Measurements from ENCODE around the gene RPL4.
"Not testable (repeated sequence)": the region's sequence is repeated elsewhere in the genome, so short reads cannot be mapped to it uniquely, and the experiment has no call there.

Gene RPL4

DNA sequence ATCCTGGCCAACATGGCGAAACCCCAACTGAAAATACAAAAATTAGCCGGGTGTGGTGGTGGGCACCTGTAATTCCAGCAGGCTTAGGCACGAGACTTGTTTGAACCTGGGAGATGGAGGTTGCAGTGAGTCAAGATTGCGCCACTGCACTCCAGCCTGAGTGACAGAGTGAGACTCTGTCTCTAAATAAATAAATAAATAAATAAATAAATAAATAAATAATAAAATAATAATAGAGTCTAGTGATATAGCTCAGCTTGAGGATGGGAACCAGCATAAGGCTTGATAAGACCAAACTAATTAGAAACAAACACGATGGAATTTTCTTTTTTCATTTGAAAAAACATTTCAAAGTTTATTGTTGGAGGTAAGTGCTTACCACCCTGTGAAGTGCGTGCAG lies 43.4 kb downstream of the RPL4 start:
- intact Hi-C loops (cut with DNase I); DNase-seq: not testable (repeated sequence)

DNA sequence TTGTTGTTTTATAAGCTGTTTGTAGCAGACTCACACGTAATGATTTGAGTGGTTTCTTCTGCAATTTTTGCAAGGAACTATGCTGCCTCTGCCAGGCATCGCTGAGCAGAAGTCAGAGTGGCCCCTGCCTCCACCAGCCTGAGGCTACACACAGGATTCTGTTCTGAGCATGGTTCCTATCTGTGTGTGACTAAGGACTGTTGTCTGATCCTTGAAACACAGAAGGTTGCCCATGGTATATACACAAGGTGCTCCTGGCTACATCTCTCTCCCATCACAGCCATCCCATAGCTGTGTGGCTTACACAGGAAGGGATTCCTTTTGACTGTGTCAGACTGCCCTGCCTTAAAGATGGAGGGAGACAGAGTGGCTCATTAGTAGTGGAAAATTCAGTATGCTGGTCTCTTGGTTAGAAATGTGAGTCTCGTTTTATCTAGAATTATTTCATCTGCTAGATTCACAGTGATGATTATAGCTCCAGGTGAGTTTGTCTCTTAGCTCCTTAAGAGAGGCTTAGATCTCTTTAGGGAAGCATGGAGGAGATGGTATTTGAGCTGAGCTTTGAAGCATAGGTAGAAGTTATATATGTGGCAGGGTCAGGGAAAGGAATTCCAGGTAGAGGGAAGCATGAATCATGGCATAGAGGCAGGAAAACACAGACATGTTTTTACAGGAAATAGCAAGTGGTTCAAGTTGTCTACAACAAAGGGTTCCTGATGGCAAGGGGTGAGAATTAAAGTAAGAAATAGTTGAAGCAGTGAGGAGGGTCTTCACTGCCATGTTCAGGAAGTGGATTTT lies 44.6 kb downstream of the RPL4 start:
- no peak for DNase-seq
- intact Hi-C loops (cut with DNase I) = no loop called here

DNA sequence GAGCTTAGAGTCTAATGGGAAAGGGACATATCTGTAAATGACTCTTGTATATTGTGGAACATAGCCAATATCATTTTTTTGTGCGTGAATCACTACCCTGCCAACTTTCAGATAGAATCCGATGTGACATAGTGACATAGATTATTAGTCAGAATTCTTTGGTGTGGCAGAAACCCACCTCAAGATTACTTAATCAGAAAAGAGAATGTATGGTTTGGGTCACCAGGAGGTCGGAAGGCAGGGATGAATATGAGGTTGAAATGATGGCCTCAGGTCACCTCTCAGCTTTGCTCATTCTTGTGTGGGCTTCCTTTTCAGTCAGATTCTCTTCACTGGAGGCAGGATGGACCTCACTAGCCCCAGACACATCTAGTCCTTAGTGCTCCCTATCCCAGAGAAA lies 48.4 kb downstream of the RPL4 start:
- intact Hi-C loops (cut with DNase I) = no loop called here
- no peak for DNase-seq

DNA sequence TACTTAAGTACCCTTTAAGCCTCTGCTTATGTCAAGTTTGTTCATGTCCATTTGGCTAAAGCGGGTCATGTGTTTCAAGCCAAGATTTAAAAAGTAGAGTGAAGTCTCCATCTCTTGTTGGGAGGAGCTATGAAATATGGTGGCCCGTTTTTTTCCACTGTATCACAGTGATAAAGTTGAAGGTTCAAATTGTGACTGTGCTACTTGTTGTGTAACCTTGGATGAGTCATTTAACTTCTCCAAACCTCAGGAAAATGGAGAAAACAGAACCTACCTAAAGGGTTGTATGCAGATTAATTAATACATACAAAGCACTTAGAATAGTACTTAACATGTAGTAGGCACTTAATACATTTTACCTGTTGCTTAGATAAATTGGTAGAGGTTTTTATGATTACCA lies 50.5 kb downstream of the RPL4 start:
- intact Hi-C loops (cut with DNase I) = no loop called here
- DNase-seq = no peak

DNA sequence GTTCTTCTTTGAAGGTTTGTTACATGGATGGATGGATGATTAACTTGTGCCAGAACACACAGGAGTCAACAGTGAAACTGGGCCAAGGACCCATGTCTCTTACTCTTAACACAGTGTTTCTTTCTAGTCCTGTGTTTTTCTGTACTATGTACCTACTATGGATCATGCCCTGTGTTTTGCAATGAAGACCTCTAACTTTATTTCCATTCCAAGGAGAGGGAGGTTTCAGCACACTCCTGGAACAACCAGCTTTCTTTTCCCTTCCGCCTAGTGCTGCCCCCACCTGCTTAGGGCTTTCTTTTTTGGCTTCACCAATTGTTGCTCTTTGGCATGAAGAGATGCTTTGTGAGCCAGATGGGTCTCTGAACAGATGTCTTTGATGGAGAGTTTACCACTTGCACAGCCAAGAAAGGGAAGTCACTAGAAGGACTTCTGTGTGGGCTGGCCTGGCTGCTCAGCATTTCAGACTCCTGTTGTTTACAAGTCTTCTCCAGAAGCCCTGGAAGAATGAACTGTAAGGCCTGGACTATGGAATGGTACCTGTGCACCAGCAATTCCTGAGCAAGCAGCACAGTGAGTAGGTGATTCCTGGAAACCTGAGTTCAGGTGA lies 51.6 kb downstream of the RPL4 start:
- peak in 4 of 10 donors; percentile 10 to 86 (median 18) for DNase-seq
- intact Hi-C loops (cut with DNase I) = no loop called here

DNA sequence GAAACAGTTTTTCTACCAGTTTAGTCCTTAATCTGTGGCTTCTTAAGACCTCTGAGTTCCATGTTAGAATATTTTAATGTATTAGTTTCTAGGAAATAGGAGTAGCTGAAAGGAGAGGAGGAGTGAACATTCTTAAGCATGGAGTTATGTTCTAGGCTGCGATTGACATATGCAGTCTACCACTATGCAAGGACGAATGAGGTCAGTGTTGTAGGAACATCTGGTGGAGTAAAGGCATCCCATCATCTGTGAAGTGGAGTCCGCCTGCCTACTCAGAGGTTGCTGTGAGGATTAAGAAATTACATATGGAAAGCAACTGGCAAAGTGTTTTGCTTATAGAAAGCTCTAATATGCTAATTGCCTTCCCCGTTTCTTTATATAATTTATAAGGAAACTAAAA lies 52.2 kb downstream of the RPL4 start:
- DNase-seq = no peak

More for the DNA sequence above, 52.2 kb downstream of the RPL4 start:
- intact Hi-C loops (cut with DNase I) = no loop called here
